ENCODE data around the gene CEP290.

Gene CEP290

DNA sequence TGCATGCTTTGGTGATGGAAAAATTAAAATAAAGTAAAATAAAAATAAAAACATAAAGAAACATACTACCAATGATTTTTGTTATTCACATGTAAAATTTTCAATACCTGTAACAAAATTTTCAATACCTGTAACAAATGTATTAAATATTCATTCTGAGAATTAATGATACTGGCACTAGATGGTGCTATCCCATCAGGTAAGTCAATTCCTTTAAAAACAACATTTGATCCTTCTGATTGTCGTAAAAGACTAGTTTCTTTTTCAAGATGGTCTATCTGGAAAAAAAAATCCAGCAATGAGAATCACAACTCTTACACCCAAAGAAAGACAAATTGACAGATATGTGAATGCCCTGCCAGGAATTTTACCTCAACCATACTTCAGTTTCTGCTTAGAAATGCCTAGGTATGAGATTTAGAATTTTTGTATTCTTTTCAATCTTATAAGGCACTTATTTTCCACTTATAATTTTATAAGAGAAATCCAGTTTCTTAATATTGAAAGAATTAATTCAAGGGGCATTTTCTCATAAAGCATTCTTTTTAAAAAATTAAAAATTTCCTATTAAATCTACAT lies 30.7 kb downstream of the CEP290 start:
- TF ChIP-seq, protein P1, sequence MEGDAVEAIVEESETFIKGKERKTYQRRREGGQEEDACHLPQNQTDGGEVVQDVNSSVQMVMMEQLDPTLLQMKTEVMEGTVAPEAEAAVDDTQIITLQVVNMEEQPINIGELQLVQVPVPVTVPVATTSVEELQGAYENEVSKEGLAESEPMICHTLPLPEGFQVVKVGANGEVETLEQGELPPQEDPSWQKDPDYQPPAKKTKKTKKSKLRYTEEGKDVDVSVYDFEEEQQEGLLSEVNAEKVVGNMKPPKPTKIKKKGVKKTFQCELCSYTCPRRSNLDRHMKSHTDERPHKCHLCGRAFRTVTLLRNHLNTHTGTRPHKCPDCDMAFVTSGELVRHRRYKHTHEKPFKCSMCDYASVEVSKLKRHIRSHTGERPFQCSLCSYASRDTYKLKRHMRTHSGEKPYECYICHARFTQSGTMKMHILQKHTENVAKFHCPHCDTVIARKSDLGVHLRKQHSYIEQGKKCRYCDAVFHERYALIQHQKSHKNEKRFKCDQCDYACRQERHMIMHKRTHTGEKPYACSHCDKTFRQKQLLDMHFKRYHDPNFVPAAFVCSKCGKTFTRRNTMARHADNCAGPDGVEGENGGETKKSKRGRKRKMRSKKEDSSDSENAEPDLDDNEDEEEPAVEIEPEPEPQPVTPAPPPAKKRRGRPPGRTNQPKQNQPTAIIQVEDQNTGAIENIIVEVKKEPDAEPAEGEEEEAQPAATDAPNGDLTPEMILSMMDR (IDR thresholded peaks at IDR 0.05; ENCODE audit: low read depth, low read length): no peak
- H3K4me3 ChIP-seq (ENCODE audit: low read depth, low read length): no peak overlapping the region

GRCh38 chr12:88108021-88108420 lies 33.9 kb downstream of the CEP290 start:
- TF ChIP-seq, protein P1 (IDR thresholded peaks at IDR 0.05; ENCODE audit: low read depth, low read length): no peak
- H3K4me3 ChIP-seq (ENCODE audit: low read depth, low read length): no peak overlapping the region

GRCh38 chr12:88093573-88093972 lies 48.3 kb downstream of the CEP290 start:
- no peak overlapping the region for H3K4me3 ChIP-seq (ENCODE audit: low read depth, low read length)
- TF ChIP-seq, protein P1 (IDR thresholded peaks at IDR 0.05; ENCODE audit: low read depth, low read length): no peak

- TF ChIP-seq, protein P1 (IDR thresholded peaks at IDR 0.05; ENCODE audit: low read depth, low read length): no peak
- no peak overlapping the region for H3K4me3 ChIP-seq (ENCODE audit: low read depth, low read length)
These were observed 49.1 kb downstream of the CEP290 start for GRCh38 chr12:88092771-88093170.

DNA sequence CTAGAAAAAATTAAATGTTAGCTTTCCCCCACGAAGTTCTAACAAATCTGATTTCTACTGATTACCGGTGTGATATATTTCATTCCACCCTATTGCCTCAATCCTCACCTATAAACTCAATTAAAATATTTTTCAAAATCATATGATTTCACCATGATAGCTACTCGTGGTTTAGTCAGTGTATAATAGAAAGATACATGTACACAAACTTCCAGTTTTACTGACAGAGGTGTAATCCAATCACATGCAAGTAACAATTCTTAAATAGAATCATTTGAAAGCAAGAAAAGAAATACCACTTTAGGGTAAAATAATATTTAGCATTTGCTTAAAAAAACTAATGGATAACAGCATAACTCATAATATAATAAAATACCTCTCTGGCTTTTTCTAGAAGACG lies 57.7 kb downstream of the CEP290 start:
- TF ChIP-seq, protein P1 (IDR thresholded peaks at IDR 0.05; ENCODE audit: low read depth, low read length): no peak

DNA sequence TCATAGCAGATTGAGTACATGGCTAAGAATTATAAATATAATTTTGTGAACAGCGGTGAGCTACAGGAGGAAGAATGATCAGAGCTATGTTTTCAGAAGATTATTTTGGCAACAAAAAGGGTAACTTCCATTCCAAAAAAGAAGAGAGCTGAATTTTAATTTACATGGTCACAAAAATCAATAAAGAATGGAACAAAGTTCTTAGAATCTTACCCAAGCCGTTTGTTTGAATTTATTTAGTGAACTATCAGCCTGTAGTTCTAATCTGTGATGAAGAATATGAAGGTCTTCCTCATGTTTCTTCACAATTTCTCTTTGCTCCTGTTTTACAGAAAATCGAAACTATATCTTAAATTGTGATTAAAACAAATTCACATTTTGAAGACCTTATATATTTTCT lies 58.3 kb downstream of the CEP290 start:
- no peak overlapping the region for H3K4me3 ChIP-seq (ENCODE audit: low read depth, low read length)
- TF ChIP-seq, protein P1 (IDR thresholded peaks at IDR 0.05; ENCODE audit: low read depth, low read length): no peak

More for the DNA sequence above, 57.7 kb downstream of the CEP290 start:
- no peak overlapping the region for H3K4me3 ChIP-seq (ENCODE audit: low read depth, low read length)

DNA sequence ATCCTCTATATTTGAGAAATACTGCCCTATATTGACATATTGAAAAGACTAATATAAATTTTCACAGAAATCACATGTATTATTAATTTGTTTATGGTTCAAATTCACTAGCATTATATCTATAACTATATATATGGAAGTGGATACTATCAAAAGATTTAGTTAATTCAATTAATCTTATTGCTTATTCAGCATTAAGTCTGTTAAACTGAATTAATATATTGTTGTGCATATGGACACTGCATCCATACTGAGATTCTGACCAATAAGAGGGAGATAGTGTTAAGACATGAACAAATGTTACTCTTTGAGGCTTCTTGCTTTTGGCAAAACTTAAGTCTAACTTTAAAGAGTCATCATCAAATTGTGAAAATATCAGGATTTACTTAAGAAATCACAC lies 60.6 kb downstream of the CEP290 start:
- TF ChIP-seq, protein P1 (IDR thresholded peaks at IDR 0.05; ENCODE audit: low read depth, low read length): no peak
- H3K4me3 ChIP-seq (ENCODE audit: low read depth, low read length): no peak overlapping the region
